Measurements from ENCODE around the gene ROCK2. TPM values are rescaled to one million over a fixed set of nuclear protein-coding genes. Genes with fewer than 3 reads are reported as not detected.

The ROCK2 gene
- polyA plus RNA-seq, 1 of the 3 experiments (the other 2 are of a cell fraction): 4.2 TPM

- Histone ChIP-seq H3K4me3 (ENCODE audit: low read depth in 2 of 2, low read length in 1 of 2) (no peak overlapping the region), H3K79me2 (ENCODE audit: insufficient read depth) (peaks cover 98% of the 10 kb centered on the region), H3K27me3 (ENCODE audit: insufficient read depth) (no peaks in the 10 kb centered on the region), H3K9ac (no peak overlapping the region), H2AFZ (ENCODE audit: low read depth) (no peak overlapping the region), H3K27ac (ENCODE audit: low read depth in 2 of 2, low read length in 1 of 2) (no peak overlapping the region), H3K9me3 (no peaks in the 10 kb centered on the region), H3K4me1 (ENCODE audit: control insufficient read depth in 1 of 2, insufficient read depth in 2 of 2, low read depth in 1 of 2, low read length in 1 of 2) (no peaks in the 10 kb centered on the region; a peak in 1 of 4 replicates), H3K4me2 (no peak overlapping the region), H3K36me3 (replicated peaks in 1 of 2; ENCODE audit: control insufficient read depth in 1 of 2, insufficient read depth in 2 of 2, low read length in 1 of 2) (no peaks in the 10 kb centered on the region), H3K9me2 (no peaks in the 10 kb centered on the region), H4K20me1 (ENCODE audit: insufficient read depth) (peaks cover 72% of the 10 kb centered on the region), H3F3A (replicated peaks; ENCODE audit: insufficient read depth) (peaks cover 8% of the 10 kb centered on the region)
- WGBS (ENCODE audit: low lambda C conversion rate): 94% methylated on average over 2 of the region's 2 CpGs
- DNase-seq: no peak
- CTCF ChIA-PET: interaction anchor here (1.0 to 1.8 kb wide), 5 partner anchors 10 to 288 kb away, joined by 3 to 7 read pairs (median 3); a partner anchor contains a TSS
- no peak for TF ChIP-seq FOSL2 (IDR thresholded peaks at IDR 0.05; ENCODE audit: borderline replicate concordance, low read depth)
- TF ChIP-seq TEAD4 (IDR thresholded peaks at IDR 0.05; ENCODE audit: borderline replicate concordance, insufficient read depth): no peak
- TF ChIP-seq RCOR1 (IDR thresholded peaks at IDR 0.05; ENCODE audit: low read length): no peak
- no peak for TF ChIP-seq ZBTB33 (IDR thresholded peaks at IDR 0.05; ENCODE audit: borderline replicate concordance, low read depth)
- no peak for TF ChIP-seq EP300 (IDR thresholded peaks at IDR 0.05; ENCODE audit: borderline replicate concordance in 1 of 2, low read depth in 1 of 2, low read length in 1 of 2)
- TF ChIP-seq MAX (IDR thresholded peaks at IDR 0.05; ENCODE audit: low read depth): no peak
- no peak for TF ChIP-seq RFX5 (IDR thresholded peaks at IDR 0.05; ENCODE audit: low read length)
- TF ChIP-seq NFIC (IDR thresholded peaks at IDR 0.05; ENCODE audit: borderline replicate concordance): no peak
- no peak for TF ChIP-seq RXRA (IDR thresholded peaks at IDR 0.05; ENCODE audit: borderline replicate concordance, low read depth)
- TF ChIP-seq USF1 (IDR thresholded peaks at IDR 0.05; ENCODE audit: borderline replicate concordance, low read depth): no peak
- TF ChIP-seq ELF1 (IDR thresholded peaks at IDR 0.05): no peak
- no peak for TF ChIP-seq EZH2phosphoT487 (IDR thresholded peaks at IDR 0.05; ENCODE audit: borderline replicate concordance, low read depth)
- no peak for TF ChIP-seq FOXM1 (IDR thresholded peaks at IDR 0.05; ENCODE audit: low read depth)
- TF ChIP-seq TAF1 (IDR thresholded peaks at IDR 0.05; ENCODE audit: borderline replicate concordance, low read depth, low read length): no peak
- TF ChIP-seq SIN3A (IDR thresholded peaks at IDR 0.05; ENCODE audit: borderline replicate concordance, low read depth, low read length): no peak
- no peak for TF ChIP-seq TCF12 (IDR thresholded peaks at IDR 0.05)
- TF ChIP-seq FOXJ3 (CRISPR knock-in tag; IDR thresholded peaks at IDR 0.05): no peak
- POLR2A ChIA-PET: no interaction called here
Measured at GRCh38 chr2:11296401-11296800, 48.0 kb downstream of the ROCK2 start.

Measured in SK-N-SH (cell line).